Activated gamma-delta T cell (primary cell): ENCODE data around the gene ZSCAN25.
"Not testable (repeated sequence)": the region's sequence is repeated elsewhere in the genome, so short reads cannot be mapped to it uniquely, and the experiment has no call there.

Source experiments
- DNase-seq: peaks from one replicate; lab custom pipeline; 2025; lab: John Stamatoyannopoulos, UW
- total RNA-seq, 2 donors: gene quantifications; one replicate each; lab custom pipeline; 2026; lab: John Stamatoyannopoulos, UW

The ZSCAN25 gene
- 71.9 to 90.8 reads per million in 2 donors for total RNA-seq

DNA sequence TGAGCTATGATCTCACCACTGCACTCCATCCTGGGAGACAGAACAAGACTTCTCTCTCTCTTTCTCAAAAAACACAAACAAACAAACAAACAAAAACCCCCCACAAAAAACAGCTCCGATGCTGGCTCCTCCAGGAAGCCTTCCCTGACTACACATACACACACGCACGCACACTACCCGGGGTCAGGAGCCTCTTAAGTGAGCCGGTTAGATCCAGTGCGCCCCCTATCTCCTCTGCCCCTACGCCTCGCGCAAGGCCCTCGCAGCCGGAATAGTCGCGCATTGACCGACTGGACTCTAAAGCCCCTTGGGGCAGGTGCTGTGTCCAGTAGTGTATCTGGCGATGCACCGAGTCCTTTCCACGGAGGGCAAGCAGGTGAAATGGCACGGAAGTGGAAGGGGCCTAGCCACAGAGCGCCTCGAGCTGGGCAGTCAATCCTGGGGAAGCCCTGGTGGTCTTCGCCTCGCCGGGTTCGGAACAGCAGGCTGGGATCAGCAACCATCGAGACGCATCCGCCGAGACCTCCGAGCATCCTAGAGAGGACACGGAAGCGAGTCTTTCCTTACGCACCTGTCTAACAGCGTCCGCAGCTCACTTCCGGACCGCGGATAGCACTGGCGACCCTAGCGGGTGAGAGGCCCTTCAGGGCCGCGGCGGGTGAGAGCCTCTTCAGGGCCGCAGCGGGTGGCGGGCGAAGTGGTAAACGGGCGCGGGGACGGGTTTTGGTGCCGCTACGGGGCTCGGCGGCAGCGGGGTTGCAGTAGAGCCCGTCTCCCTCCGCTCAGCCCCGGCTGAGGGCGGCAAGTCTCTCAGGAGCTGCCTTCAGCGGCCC, at the start of gene ZSCAN25:
Gene ZSCAN25 (plus strand): TSS at position 588 of the 833 bp plus-strand sequence. CDS start 2,661 bp downstream, outside the sequence.
- peak; percentile 48 for DNase-seq

DNA sequence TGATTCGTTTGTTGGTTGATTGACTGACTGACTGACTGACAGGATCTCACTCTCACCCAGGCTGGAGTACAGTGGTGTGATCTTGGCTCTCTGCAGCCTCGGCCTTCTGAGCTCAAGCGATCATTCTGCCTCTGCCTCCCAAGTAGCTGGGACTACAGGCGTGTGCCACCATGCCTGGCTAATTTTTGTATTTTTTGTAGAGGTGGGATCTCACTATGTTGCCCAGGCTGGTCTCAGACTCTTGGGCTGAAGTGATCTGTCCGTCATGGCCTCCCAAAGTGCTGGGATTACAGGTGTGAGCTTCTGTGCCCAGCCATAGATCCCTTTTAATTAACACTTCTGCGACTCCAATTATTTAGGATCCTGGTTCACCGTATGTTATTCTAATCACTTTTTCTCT, 48.0 kb upstream of the ZSCAN25 start:
- DNase-seq = not testable (repeated sequence)

DNA sequence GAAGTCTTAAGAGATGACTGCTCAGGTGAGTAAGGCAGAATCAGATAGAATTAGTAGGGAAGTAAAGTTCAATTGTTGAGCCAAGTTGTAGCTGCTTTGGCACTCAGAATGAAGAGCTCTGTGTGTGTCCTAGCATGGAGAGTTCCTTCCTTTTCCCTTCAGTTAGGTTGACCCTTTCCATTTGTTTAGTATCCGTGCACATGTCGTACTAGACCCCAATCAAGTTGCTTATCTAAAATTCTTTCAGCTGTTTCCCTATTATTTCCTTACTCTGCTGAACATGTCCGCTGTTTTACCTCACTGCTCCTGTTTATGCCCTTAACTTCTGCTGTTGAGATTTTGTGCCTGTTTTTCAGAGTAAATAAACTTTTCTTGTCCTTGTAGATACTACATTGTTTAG, 45.0 kb upstream of the ZSCAN25 start:
- no peak for DNase-seq

DNA sequence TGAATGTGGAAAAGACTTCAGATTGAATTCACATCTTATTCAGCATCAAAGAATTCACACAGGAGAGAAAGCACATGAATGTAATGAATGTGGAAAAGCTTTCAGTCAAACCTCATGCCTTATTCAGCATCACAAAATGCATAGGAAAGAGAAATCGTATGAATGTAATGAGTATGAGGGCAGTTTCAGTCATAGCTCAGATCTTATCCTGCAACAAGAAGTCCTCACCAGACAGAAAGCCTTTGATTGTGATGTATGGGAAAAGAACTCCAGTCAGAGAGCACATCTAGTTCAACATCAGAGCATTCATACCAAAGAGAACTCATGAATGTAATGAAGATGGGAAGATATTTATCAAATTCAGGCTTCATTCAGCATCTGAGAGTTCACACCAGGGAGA, 43.5 kb upstream of the ZSCAN25 start:
- DNase-seq = no peak

DNA sequence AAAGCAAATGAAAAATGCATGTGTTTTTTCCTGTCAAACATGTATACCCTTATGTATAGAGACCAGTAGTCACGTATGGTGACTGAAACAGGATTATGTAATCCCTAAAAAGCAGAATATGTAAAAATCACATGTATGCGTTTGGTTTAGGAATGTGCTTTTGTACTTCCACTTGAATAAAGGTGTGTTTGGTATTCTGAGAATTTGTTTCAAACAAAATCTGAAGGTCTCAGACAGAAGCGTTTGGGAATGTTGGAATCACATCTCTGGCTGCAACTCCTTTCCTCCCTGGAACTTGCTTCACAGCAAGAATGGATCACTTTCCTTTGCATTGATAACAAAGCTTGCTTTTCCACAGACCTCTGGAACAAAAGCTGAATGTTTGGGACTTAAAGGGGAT, 40.5 kb upstream of the ZSCAN25 start:
- no peak for DNase-seq

DNA sequence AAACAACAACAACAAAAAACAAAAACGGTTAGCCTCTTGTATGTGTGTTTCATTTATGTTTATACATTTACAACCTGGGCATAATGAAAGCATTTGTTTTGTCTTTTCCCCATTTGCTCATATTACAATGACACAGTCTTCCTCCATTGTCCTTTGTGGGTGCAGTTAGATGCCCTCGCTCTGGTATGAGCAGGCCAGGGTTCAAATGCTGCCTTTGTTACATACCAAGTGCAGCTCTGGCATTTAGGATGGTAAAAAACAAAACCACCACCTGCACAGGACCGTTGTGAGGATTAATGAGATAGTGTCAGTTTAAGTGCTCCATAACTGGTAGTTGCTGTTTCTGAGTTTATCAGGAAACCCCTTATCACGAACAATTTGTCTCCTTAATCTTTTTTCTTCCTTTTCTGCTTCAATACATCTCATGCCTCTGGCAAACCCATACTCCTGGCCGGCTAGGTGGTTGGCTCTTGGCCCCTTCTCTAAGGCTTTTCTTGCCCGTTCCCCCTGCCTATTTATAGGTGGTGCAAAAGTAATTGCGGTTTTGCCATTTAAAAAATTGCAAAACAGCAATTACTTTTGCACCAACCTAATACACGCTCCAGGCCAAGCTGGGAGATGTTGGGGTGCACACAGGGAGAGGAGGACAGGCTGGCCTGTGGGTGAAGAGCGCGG, 37.3 kb upstream of the ZSCAN25 start:
- DNase-seq = no peak

GRCh38 chr7:99579956-99580777, 36.6 kb upstream of the ZSCAN25 start:
- DNase-seq = peak; percentile 29

DNA sequence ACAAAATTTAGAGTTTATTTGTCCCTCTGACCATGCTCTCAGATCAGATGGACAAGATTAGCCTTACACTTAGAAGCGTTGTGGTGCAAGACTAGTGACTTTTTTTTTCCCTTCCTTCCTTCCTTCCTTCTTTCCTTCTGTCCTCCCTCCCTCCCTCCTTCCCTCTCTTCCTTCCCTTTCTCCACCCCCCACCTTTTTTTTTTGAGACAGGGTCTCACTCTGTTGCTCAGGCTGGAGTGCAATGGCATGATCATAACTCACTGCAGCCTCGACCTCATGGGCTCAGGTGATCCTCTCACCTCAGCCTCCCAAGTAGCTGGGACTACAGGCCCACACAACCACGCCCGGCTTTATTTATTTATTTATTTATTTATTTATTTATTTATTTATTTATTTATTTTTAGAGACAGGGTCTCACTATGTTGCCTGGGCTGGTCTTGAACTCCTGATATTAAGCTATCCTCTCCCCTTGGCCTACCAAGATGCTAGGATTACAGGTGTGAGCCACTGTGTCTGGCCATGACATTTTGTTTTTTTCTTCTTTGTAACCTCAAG, 35.9 kb upstream of the ZSCAN25 start:
- not testable (repeated sequence) for DNase-seq

DNA sequence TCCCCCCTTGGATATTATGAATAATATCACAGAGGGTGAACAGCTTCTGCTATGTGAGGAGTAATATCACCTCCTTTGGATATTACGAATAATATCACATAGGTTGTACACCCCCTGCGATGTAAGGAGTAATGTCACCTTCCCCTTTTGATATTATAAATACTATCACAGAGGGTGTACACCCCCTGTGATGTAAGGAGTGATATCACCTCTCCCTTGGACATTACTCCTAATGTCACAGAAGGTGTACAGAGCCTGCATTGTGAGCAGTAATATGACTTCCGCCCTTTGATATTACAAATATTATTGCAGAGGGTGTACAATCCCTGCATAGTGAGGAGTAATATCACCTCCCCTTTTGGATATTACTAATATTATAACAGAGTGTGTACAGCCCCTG, 27.9 kb upstream of the ZSCAN25 start:
- DNase-seq = no peak

DNA sequence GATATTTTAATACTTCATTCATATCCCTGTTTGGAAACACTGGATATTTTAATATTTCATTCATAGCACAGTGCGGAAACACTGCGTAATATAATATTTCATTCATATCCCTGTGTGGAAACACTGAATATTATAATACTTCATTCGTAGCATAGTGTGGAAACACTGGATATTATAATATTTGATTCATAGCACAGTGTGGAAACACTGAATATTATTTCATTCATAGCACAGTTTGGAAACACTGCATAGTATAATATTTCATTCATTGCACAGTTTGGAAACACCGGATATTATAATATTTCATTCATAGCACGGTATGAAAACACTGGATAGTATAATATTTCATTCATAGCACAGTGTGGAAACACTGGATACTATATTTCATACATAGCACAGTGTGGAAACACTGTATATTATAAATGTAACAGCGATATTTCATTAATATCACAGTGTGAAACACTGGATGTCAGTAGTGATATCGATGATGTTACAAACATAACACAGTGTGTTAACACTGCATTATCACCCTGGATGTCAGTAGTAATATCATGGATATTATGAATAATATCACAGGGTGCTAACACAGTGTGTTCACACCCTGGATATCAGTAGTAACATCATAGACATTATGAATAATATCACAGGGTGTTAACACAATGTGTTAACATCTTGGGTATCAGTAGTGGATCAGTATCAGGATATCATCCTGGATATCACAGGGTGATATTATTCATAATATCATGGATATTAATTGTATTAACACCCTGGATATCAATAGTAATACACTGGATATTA, 21.6 kb upstream of the ZSCAN25 start:
- no peak for DNase-seq

DNA sequence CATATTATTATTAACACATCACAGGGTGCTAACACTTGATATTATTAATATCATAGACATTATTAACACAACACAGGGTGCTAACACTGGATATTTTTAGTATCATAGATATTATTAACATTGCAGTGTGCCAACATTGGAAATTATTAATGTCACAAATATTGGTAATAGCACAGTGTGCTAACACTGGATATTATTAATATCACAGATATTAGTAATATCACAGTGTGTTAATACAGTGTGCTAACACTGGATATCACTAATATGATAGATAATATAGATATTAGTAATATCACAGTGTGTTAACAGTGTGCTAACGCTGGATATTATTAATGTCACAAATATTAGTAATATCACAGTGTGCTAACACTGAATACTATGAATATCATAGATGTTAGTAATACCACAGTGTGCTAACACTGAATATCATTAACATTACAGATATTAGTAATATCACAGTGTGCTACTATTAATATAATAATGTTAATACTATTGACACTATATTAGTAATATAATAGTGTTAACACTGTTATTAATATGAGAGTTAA, 20.3 kb upstream of the ZSCAN25 start:
- DNase-seq = no peak

GRCh38 chr7:99597762-99598501, 18.8 kb upstream of the ZSCAN25 start, which contains the start of gene TMEM225B:
TSS of gene TMEM225B (plus strand) at chr7:99598267. CDS start at chr7:99604389, 6,122 bp downstream.
- no peak for DNase-seq

DNA sequence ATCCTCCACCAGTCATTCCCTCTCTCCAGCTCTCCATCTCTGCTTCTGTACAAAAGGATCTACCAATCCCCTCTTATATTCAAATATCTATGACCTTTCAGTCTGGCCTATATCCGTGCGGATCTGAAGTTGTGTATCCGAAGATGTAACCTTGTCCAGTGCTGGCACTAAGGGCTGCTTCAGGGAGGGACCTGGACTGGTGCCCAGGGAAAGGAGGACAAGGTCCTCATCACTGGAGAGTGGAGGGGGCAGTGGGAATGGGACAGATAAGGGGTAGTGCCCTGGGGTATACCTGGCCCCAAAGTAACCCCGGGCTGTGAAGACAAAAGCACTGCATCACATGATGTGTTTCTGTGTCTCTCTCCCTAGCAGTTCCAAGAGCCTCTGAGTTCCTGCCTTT, 16.9 kb upstream of the ZSCAN25 start:
- no peak for DNase-seq

DNA sequence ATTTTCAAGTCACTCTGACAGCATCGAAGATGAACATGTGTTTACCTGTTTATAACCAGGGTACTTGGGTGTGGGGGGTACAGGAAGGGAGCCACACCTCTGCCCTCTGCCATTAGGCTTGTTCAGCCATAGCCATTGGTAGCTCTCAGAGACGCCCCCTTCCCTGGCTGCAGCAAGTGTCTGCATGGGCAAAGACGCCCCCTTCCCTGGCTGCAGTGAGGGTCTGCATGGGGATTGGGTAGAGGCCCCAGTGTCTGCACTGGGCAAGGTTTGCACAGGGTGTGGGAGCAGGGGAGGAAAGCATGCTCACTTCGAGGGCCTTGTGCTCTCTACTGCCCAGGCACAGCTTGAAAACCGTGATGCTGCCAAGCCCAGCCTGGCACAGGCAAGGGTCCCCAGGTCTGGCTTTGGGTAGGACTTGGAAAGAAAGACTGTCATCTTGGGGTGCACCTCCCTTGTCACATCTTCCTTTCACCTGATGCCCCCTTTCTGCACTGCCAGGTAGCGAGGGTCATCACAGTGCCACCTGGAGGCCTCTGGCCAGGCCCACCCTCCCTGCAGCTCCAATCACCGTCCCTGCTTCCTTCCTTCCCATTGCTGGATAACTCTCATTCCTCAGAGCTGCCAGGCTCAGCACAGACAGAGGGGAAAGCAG, 15.0 kb upstream of the ZSCAN25 start:
- no peak for DNase-seq

DNA sequence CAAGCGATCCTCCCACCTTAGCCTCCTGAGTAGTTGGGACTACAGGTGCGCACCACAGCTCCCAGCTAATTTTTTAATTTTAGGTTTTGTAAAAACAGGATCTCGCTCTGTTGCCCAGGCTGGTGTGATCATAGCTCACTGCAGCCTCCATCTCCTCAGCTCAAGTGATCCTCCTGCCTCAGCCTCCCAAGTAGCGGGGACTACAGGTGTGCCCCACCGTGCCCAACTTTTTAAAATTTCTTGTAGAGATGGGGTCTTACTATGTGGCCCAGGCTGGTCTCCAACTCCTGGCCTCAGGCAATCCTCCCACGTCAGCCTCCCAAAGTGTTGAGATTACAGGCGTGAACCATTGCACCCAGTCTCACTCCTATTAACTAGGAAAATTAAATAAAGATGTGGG, 11.2 kb upstream of the ZSCAN25 start:
- DNase-seq = no peak

DNA sequence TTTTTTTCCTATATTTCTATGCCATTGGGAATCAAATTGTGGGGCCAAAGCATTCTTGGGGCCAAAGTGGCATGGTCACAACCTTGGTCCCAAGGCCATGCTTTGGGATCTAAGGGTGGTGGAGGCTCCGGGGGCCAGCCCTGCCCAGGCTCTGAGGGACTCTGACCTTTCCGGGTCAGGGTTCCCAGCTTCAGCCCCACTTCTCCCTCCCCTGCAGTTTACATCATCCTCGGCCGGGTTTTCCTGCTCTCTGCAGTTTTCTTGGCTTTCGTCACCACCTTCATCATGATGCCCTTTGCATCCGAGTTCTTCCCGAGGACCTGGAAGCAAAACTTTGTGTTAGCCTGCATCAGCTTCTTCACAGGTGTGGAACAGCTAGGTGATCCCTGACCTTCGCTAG, 10.2 kb upstream of the ZSCAN25 start:
- DNase-seq = no peak

DNA sequence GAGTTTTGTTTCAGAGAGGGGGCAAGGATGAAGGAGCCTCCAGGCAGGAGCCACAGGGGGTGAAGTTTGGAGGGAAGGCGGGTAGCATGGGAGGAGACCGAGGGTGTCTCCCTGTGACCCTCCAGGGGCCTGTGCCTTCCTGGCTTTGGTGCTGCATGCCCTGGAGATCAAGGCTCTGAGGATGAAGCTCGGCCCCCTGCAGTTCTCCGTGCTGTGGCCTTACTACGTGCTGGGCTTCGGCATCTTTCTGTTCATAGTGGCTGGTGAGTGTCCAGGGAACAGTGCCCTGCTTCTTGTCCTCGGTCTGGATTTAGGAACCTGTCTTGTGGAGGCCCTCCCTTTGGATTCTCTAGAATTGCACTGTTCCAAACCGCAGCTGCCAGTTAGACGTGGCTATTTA, 9.2 kb upstream of the ZSCAN25 start:
- DNase-seq = no peak

- no peak for DNase-seq
Measured at GRCh38 chr7:99614495-99614894, 2.3 kb upstream of the ZSCAN25 start.

DNA sequence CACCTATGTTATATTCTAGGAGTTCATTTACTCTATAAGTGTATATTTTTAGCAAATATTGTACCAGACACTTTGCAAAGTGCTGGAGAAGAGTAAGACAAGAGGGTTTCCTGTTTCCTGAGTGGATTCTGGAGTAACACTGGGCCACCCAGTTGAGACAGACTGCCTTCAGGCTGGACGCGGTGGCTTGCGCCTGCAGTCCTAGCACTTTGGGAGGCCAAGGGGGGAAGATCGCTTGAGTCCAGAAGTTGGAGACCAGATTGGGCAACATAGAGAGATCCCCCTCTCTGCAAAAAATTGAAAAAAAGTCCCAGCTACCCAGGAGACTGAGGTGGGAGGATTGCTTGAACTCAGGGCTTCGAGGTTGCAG, 772 bp upstream of the ZSCAN25 start:
- no peak for DNase-seq
